Kasumi-1 (cell line): ENCODE results near the gene NOL8.

Experiments used
- DNase-seq, 2 experiments: peaks; one replicate each; lab custom pipeline; 2025; lab: John Stamatoyannopoulos, UW

NOL8 gene

DNA sequence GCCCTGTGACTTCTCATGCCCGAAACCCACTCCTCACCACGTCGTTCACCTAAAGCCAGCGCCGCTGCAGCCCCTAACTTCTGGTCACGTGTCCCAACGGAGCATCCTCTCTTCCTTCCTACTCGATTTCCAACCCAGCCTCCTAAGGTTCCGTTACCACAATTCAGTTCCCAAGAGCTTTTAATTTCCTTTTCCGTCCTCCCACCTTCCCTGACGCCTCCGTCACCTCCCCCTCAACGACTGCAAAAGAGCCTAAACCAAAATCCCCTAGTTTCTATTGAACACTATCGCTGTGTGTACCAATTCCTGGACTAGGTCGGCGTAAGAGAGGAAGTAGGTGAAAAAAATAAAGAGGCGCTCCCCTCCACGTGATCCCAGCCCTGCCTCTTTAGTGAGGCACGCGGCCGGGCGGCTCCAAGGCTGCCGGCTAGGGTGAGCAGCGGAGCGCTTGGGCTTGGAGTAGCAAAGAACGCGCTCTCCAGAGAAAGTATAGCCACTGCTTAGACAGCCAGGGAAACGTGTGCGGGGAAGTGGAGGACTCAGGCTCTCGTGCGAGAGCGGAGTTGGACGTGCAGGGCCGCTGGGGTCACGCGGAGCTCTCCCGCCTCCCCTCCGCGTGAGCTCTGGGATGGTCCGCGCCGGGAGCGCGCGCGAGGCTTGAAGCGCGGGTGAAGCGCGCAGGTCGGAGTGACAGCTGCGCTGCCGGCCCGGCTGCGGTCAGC lies at the start of gene NOL8, which contains the start of gene CENPP:
NOL8 (minus strand) TSS at position 82 of the 722 bp plus-strand sequence. CDS start 1,189 bp downstream, outside the sequence.
CENPP (plus strand) TSS at position 685 of the 722 bp plus-strand sequence.
- DNase-seq = peak; percentile 95 to 97

DNA sequence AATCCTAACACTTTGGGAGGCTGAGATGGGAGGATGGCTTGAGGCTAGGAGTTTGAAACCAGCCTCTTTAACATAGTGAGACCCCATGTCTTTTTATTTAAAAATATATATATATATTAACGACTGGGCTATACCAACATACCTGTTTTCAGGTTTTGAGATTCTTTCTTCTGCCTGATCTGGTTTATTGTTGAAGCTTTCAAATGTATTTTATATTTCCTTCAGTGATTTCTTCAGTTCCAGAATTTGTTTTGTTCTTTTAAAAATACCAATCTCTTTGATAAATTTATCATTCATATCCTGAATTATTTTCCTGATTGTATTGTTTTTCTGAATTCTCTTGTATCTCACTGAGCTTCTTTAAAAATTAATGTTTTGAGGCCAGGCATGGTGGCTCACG lies 48.0 kb upstream of the NOL8 start:
- DNase-seq = no peak

DNA sequence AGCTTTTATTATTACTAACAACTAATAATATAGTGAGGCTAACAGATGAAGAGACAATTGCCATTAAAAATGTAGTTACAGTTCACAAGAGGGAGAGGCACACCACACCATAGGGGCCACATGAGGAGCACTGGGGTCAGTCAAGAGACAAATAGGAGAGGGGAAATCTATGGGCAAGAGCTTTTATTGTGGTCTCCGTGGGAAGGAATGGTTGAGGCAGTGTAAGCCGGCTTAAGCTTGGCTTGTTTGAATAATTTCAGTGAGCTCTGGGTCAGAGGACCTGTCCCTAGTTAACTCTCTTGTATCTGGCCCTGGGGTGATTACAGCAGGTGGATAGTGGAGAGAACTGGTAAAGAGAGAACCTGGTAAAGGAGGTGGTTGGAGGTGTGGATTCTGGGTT lies 43.9 kb upstream of the NOL8 start:
- DNase-seq = no peak

DNA sequence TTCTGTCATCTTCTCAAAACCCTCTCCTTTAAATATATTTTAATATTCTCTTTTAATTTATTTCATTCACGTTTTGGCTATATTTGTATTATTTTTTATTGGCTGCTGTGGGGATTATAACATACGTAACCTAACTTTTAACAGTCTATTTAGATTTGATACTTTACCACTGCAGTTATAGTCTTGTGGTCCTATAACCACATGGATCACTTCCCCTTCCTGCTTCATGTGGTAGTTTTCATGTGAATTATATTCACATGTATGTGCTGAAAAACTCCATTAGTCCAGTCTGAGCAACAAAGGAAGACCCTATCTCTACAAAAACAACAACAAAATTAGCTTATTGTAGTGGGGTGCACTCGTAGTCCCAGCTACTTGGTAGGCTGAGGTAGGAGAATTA lies 34.9 kb upstream of the NOL8 start:
- peak; percentile 33 to 50 for DNase-seq

DNA sequence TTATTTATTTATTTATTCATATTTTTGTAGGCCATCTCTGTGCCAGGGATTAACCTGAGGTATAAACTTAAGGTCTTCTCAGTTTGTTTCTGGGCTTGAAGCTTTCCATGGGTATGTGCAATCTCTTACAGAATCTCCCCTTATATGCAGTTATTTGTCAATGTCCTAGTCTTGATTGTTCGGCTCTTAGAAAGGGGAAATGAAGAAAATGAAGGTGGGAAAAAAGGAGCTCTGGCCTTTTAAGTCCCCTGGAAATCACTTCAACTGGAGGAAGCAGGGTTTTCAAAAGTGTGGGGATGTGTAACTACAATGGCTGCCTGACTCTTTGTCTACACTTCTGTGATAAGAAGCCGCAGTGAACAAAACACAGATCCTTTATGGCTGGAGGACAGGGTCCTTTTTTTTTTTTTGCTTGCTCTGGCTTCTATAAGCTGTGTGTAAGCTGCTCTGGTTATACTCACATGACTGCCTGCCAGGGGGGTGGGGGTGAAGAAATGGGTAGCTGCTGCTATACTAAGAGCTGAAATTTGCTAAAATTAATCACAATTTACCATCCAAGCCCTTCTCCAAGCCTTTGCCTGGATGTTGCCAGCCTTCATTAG lies 34.3 kb upstream of the NOL8 start:
- no peak for DNase-seq

DNA sequence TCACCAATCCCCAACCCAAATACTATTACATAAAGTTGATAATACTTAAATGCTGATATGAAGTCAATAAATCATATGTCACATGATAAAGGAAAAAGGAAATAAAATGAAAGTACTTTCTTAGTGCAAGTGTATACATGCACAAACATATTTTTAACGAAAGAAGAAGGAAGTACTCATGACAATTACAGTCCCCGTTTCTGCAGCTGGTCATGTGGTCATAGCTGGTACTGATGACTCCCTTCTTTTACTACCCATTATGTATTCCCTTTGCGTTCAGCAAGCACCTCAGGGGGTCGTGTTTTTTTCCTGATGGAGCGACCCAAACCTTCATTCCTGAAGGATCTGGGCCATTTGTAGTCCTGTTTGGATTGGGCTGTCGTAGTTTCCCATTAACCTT lies 27.9 kb upstream of the NOL8 start:
- DNase-seq = peak; percentile 27 to 44

DNA sequence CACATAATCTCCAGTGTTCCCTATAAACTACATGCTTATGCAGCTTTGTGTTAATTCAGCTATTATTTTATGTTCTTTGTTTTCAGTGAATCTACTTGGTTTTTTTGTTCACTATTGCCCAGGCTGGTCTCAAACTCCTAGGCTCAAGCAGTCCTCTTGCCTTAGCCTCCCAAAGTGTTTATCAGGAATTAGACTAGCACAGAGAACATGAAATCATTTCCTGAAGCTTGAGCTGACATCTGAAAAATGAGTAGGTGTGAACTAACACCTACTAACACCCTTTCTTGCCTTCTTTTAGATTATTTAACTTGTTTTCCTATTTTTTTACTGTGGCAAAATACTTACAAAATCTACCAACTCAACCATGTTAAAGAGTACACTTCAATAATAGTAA lies 25.6 kb upstream of the NOL8 start:
- no peak for DNase-seq

DNA sequence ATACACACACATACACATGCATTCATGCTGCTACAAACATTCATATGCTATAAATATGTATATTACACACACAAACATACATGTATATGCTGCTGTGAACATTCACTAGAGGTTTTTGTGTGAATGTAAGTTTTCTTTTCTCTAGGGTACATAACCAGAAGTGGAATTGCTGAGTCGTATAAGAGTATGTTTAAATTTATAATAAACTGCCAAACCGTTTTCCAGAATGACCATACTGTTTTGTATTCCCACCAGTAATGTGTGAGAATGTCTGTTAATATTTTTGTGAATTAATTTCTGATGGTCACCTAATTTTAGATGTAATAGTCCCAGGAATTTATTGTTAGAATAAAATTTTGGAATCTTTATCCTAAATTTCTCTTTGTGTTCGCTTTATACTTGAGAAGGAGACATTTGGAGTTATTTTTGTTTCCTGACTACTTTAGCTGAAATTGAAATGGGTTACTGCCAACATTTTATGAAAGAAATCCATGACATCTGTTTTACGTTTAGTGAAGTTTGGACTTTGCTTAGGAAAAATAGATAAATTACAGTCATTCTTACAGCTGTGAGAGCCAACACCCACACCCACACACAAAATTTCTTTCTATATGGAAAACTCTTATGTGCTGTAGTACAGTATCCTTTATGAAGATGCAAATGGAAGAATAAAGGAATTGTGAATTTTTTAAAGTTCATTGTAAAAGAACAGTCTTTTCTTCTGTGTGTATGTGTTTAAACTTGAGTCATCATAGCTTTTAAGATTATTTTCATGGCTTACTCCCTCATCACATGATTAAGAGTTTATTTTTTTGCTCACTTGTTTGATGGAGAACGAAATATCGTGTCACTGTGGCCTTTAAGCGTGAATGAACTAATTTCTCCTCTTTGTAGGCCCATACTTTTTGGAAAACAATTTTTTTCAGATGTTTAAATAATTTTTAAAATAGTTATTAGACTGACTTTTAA lies 24.9 kb upstream of the NOL8 start:
- DNase-seq = no peak

DNA sequence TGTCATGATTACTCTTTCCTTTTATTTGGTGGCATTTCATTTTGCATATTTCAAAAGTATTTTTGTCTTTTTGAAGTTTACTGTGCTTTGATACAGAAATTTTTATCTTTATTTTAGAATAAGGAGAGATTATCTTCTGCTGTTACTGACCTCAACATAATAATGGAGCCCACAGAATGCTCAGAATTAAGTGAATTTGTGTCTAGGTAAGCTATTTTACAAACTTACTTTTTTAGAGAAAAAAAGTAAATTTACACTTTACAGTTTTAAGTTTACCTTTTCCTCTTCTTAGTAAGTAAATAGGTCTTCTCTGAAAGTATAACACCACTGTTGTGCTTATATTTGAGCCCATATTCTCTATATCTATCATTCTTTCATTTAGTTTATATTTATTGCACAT lies 20.4 kb upstream of the NOL8 start:
- no peak for DNase-seq

DNA sequence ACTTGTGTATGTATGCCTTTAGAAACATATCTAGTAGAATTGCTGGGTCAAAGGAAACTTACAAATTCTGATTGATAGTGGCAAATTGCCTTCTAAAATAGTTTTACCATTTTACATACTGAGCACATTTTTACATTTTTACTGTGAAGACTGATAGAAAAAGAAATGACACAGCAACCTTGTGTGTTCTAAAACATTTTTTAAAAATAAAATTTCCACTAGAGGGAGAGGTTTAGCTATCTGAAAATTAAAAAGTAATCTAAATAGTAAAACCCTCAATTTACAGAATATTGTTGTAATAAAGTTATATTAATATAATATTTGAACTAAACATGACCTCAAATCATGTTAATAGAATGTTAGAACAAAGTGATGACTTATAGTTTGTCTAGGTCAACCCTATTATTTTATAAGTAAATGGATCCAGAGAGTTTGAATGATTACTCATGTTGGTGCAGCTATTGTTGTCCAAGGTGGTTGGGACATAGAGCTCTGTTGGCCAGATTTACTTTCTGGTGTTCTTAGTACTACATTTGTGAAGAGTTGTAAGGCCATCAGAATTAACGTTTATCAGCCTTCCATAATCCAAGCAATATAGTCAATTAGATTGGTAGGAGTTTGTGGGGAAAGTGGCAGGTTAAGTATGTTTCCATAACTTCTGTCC lies 17.8 kb upstream of the NOL8 start:
- peak; percentile 20 to 39 for DNase-seq

DNA sequence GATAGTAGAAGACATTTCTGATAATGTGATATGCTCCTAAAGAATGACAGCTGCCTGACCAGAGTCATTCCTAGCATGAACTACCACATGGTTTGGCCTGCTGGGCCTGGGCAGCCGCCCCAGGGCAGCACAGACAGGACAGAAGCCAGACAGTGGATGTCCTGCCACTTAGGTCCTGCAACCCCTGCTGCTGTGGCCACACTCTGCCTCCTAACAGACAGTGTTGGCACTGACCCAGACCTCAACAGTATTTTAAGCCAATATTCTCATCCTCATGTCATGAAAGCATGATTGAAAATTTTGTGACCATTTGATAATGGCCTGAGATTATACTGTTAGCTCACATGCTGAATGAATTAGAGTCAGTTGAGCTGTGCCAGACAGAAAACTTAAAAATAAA lies 16.4 kb upstream of the NOL8 start:
- no peak for DNase-seq

DNA sequence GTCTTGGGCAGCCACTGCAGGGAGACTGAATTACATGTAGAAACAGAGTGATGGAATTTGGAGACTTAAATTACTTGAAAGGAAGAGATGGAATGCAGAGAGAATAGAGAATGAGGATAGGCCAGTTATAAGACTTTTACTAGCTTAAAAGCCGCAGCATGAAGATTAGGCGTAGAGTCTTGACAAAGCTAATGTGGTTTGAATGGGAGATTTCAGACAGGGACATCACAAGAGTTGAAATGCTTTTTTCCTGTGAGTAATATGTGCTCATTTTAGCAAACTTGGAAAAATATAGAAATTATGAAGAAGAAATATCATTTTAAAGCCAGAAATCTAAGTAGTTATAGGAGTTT lies 8.1 kb upstream of the NOL8 start:
- DNase-seq = no peak

DNA sequence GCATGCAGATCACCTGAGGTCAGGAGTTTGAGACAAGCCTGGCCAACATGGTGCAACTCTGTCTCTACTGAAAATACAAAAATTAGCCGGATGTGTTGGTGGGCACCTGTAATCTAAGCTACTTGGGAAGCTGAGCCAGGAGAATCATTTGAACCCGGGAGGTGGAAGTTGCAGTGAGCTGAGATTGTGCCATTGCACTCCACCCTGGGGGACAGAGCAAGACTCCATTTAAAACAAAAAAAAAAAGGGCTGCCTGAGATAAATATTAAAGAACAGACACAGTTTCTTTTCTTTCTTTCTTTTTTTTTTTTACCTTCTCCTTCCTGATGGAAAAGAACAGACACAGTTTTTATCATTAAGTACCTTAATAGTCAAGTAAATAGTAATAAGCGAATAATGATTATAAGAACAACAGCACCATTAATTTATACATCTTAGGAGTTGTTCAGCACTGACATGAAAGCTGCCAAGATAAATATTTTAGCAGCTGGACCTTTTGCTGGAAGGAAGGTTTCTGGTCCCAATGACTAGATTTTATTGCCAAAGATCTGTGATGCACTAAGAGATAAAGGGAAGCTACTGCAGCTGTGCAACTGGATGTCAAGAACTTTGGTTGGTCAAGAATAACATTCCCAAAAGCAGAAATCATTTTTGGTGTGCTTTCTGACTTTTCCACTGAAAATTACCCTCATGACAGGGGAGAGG lies 7.6 kb upstream of the NOL8 start:
- no peak for DNase-seq

DNA sequence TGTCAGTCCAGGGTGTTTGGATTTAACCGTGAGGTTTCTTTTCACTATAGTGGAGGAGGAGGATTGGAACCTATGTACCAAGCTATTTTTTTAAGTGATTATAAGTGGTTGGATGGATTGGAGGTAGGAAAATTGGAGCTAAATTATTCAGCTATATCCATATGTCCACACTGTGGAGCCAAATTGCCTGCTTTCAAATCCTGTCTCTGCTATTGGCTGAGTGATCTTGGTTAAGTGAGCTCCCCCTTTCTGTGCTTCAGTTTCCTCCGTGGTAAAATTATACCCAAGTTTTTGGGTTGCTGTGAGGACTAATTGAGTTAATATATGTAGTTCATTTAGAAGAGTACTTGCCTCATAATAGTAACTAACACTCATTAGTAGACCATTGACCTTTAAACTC lies 3.1 kb upstream of the NOL8 start:
- DNase-seq = peak; percentile 55 to 75

DNA sequence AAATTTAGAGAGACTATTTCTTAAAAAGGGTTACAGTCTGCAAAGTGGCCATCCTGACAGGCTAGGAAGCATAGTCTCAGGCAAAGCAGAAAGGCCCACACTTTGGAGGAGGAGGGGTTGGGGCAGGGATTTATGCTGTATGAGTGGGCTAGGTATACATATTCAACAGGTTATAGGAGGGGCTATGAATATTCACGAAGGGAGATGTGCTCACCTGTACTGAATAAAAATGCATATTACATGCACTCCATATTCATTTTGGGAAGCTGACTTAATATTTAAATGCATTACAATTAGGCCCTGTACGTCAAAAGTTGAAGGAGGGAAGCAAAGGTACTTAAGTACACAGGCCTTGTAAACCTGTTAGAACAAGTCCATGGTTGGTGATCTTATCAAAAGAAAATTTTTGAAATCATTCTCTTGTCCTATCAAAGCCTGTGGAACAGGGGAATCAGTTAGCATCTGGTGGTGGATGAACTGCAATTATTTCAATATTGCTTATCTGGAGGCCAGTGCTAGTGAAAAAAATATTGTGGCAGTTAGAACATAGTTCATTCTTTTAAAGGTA lies 2.2 kb upstream of the NOL8 start:
- no peak for DNase-seq

DNA sequence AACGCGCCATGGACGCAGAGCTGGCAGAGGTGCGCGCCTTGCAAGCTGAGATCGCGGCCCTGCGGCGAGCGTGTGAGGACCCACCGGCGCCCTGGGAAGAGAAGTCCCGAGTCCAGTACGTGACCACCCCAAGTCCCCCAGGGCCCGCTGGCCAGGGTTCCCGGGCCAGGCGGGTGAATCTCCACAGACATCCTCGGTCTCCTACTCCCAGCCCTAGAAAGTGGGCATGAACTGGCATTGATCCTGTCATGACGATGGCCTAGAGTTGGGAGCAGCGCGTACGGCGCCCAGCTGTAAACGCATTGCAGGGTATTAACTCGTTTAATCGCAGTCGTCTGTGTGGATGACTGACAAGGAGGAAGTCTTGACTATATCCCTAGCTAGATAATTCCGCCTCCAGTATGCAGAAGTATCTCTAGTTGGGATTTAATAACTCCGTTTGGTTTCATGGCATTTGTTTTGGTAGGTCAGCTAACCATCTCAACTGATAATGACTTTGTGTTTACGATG lies 896 bp upstream of the NOL8 start:
- peak; percentile 49 to 55 for DNase-seq

DNA sequence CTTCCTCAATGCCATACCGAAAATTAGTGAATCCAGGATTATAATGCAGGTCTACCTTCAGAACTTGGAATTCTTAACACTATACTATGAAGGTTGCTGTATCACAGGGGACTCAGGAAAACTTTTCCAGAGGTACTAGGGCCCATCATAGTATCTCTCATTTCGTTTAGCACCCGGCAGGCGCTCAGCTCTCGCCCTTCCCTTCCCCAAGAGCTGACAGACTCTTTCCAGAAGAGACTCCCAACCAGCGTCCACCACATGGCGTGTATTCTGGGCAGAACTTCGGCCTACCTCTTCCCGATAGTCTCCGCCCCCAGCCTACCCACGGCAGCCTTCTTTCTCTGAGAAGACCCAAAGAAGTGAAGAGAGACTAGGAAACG lies 271 bp downstream of the NOL8 start:
- DNase-seq = no peak

DNA sequence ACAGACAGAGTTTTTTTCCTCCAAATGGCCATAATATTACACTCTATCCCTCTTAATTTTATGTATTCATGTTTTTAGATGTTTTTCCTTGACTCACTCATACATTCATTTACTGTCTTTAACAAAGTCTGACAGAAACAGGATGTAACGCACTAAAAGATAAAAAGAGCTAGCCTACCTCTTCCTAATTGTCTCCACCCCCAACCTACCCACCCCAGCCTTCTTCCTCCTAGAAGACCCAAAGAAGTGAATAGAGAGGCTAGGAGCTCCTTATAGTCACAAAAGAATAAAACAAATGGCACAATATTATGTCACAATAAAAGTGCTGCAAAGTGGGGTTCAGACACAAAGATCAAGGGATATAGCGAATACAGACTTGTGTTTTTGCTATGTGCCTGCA lies 719 bp downstream of the NOL8 start:
- DNase-seq = peak; percentile 26 to 38

DNA sequence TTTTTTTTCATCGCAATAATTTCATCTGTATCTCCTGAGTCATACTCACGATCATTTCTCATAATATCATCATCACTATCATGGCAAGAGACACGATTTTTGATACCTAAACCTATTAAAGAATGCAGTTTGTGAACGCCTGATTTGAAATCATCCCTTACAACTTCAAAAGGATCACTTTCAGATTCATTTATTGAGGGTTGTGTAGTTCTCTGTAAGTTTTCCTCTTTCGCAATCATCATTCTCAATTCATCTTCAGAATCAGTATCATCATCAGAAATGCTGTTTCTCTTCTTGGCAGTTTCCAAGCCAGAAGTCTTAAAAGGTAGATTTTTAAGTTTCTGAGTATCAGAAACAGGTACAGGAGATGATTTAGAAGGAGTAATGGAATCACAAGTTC lies 9.7 kb downstream of the NOL8 start:
- DNase-seq = no peak

DNA sequence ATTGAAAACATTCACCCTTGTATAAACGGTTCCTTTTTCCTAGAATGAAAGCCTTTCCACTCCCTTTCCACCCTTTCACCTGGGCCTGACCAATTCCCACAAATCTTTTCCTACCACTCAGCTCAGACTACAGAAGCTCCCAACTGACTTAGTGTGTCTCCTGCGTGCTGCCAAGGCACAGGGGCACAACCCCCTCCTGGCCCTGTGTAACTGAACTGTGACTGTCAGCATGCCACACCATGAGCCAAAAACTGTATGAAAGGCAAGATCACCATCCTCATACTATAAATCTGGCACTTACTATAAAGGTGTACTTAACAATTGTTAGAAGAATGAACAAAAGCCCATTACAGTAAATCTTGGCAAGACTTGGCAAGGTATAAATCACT lies 11.5 kb downstream of the NOL8 start:
- DNase-seq = no peak
